WERI-Rb-1 (cell line): Measurements from ENCODE around the gene E2F4.

Experiments used
- DNase-seq: peaks from one replicate; pipeline ENCODE4 v3.0.0-alpha.2; 2020
- H3K27ac ChIP-seq: fragments of 250-450 bp; sonication (Bioruptor Pico); 2 replicates; pipeline ENCODE4 v1.5.1; 2020; ENCODE audit warnings: mild to moderate bottlenecking, moderate library complexity
- H3K27me3 ChIP-seq: fragments of 250-450 bp; sonication (Bioruptor Pico); 2 replicates; pipeline ENCODE4 v1.5.1; 2021; ENCODE audit warnings: mild to moderate bottlenecking, low read depth, moderate library complexity; ENCODE audit not compliant: insufficient read depth, severe bottlenecking
- H3K36me3 ChIP-seq: fragments of 250-450 bp; sonication (Bioruptor Pico); 2 replicates; pipeline ENCODE4 v1.5.1; 2020; ENCODE audit warnings: mild to moderate bottlenecking, moderate library complexity
- H3K4me3 ChIP-seq: 2 replicates; pipeline ENCODE4 v1.5.1; 2011; ENCODE audit warnings: low read depth, mild to moderate bottlenecking, control low read depth, low read length
- H3K9me3 ChIP-seq: fragments of 250-450 bp; sonication (Bioruptor Pico); 2 replicates; pipeline ENCODE4 v1.5.1; 2021; ENCODE audit warnings: mild to moderate bottlenecking, moderate library complexity; ENCODE audit not compliant: severe bottlenecking
- TF ChIP-seq, protein P1 (sequence below): IDR thresholded peaks from 2 replicates; pipeline ENCODE4 v1.5.1; 2011; ENCODE audit warnings: low read depth, mild to moderate bottlenecking, control low read depth, inconsistent platforms, low read length

The E2F4 gene

GRCh38 chr16:67238806-67239470 lies 47.0 kb downstream of the E2F4 start:
- no peak for DNase-seq
- TF ChIP-seq, protein P1, sequence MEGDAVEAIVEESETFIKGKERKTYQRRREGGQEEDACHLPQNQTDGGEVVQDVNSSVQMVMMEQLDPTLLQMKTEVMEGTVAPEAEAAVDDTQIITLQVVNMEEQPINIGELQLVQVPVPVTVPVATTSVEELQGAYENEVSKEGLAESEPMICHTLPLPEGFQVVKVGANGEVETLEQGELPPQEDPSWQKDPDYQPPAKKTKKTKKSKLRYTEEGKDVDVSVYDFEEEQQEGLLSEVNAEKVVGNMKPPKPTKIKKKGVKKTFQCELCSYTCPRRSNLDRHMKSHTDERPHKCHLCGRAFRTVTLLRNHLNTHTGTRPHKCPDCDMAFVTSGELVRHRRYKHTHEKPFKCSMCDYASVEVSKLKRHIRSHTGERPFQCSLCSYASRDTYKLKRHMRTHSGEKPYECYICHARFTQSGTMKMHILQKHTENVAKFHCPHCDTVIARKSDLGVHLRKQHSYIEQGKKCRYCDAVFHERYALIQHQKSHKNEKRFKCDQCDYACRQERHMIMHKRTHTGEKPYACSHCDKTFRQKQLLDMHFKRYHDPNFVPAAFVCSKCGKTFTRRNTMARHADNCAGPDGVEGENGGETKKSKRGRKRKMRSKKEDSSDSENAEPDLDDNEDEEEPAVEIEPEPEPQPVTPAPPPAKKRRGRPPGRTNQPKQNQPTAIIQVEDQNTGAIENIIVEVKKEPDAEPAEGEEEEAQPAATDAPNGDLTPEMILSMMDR: no peak
- no peak overlapping the region for H3K27ac ChIP-seq
- no peaks in the 10 kb centered on the region for H3K9me3 ChIP-seq
- H3K36me3 ChIP-seq: peaks cover 18% of the 10 kb centered on the region
- no peaks in the 10 kb centered on the region for H3K27me3 ChIP-seq
- H3K4me3 ChIP-seq: no peak overlapping the region

GRCh38 chr16:67240506-67240905 lies 48.6 kb downstream of the E2F4 start:
- H3K27me3 ChIP-seq: no peaks in the 10 kb centered on the region
- TF ChIP-seq, protein P1: no peak
- no peaks in the 10 kb centered on the region for H3K9me3 ChIP-seq
- no peak for DNase-seq
- no peak overlapping the region for H3K27ac ChIP-seq
- H3K36me3 ChIP-seq: peaks cover 15% of the 10 kb centered on the region
- no peak overlapping the region for H3K4me3 ChIP-seq

DNA sequence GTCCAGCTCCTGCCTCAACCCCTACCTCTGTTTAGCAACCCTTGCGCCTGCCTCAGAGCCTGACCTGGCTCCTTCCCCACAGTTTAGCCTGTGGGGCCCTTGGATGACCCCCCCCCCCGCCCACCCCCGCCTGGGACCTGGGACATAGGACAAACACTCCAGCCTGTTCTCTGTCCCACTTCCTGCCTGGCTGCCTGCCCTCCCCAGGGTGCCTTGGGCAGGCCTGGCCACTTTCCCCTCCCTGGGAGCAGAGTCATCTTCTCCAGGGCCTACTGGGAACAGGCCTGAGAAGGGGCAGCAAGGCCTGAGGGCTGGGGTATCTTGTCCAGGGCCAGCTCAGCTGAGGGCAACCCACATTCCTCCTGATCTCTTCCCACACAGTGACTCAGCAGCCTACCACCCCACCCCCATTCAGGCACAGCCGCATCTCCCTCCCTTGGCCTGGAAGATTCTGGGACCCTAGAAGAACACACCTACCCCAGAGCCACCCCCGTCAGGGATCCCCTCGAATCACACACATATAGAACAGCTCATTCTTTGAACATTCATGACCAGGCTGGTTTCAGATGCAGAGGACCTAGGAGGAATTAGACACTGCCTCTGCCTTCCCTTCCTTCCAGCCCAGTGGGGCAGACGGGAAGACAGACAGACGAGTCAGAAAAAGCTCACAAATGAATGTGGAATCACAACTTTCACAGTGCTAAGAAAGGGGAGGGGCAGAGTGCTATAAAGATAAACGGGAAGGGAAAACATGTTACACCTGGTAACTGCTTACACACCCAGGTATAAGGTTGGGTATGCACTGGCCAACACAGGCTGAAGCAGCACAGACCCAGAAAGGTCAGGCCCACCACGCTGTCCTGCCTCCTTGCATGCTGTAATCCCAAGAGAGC lies 49.3 kb downstream of the E2F4 start:
- DNase-seq: no peak
- Histone ChIP-seq H3K9me3 (no peaks in the 10 kb centered on the region), H3K4me3 (no peak overlapping the region), H3K27ac (no peak overlapping the region), H3K36me3 (peaks cover 11% of the 10 kb centered on the region), H3K27me3 (no peaks in the 10 kb centered on the region)
- TF ChIP-seq, protein P1: no peak

- Histone ChIP-seq H3K4me3 (no peak overlapping the region), H3K36me3 (peaks cover 4% of the 10 kb centered on the region), H3K27ac (no peak overlapping the region), H3K27me3 (no peaks in the 10 kb centered on the region), H3K9me3 (no peaks in the 10 kb centered on the region)
- DNase-seq: no peak
- TF ChIP-seq, protein P1: no peak
Observed at GRCh38 chr16:67242138-67242730, 50.3 kb downstream of the E2F4 start.

GRCh38 chr16:67243481-67243880 lies 51.5 kb downstream of the E2F4 start:
- no peak overlapping the region for H3K27ac ChIP-seq
- H3K27me3 ChIP-seq: no peaks in the 10 kb centered on the region
- no peak for DNase-seq
- TF ChIP-seq, protein P1: no peak
- H3K36me3 ChIP-seq: no peaks in the 10 kb centered on the region; the same call in 1 of the 2 replicates
- no peak overlapping the region for H3K4me3 ChIP-seq
- no peaks in the 10 kb centered on the region for H3K9me3 ChIP-seq
